NK-92 (cell line): ENCODE measurements around the gene VEPH1.

Source experiments
- DNase-seq: peaks from one replicate; lab custom pipeline; 2025; ENCODE audit not compliant: unreplicated experiment; lab: John Stamatoyannopoulos, UW

The VEPH1 gene

DNA sequence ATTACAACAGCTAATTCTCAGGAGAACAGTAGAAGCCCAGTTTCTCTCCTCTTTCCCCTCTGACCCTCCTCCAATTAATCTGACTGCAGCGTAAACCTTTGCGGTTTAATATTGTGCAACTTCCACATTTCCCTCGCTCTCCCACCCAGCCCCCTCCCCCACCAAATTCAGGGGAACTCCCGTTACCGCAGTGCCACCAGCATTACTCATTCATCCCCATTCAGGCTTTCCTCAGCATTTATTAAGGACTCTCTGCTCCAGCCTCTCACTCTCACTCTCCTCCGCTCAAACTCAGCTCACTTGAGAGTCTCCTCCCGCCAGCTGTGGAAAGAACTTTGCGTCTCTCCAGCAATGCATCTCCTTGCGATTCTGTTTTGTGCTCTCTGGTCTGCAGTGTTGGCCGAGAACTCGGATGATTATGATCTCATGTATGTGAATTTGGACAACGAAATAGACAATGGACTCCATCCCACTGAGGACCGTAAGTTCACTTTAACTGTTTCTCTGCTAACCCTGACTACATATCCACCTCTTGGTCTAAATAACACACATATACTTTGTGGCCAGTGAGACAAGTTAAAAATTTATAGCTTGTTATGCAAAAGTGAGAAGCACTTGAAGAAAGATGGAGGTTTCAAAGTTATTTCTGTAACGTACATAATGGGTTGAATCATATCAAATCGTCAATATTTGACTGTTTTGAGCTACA, 66.5 kb downstream of the VEPH1 start, which contains the start of gene PTX3:
PTX3 (plus strand) TSS at position 268 of the 709 bp plus-strand sequence; CDS start at position 352, 84 bp downstream.
- no peak for DNase-seq

DNA sequence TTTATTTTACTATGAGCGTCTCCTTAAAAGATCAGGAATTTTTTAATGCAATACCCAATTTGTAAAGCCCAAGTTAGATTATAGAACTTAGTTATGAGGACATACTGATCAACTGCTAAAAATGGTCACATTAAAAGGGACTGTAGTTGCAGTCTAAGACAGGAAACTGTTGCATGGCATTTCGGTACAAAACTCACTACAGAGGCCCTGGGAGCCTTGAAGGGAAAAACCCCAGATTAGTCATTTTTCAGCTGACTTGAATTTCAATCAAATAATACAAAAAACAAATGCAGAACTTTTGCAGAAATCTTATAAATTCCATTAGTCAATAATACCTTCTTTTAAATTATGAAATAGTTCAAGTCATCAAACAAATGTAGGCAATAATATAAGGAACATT, 73.5 kb downstream of the VEPH1 start:
- DNase-seq = no peak

DNA sequence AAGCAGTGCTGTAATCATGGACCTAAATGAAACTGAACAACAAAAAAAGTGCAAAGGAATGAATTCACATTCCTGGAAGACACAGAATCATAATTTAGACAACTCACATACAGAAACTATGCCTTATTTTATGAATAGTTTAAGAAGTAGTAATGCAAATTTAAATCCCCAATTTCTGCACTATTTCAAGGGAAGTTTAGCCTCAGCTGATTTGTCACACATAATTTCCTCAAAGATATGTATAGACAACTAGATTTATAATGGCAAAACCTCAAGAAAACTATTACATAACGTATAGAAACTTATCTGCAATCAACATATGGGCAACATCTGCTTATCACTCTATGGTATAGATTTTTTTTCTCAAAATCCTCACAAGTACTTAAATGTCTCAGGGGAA, 74.4 kb downstream of the VEPH1 start:
- no peak for DNase-seq

DNA sequence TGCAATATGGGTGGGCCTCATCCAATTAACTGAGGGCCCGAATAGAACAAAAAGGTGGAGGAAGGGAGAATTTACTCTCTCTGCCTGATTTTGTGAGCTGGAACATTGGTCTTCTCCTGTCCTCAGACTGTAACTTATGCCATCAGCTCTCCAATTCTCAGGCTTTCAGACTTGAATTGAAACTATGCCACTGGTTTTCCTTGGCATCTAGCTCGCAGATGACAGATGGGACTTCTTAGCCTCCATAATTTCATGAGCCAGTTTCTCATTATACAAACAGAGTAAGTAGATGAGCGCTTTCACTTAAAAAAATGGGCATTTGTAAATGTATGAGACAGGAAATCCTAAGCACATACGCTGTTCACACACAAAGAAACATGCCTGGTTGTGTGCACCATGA, 75.3 kb downstream of the VEPH1 start:
- DNase-seq = no peak

DNA sequence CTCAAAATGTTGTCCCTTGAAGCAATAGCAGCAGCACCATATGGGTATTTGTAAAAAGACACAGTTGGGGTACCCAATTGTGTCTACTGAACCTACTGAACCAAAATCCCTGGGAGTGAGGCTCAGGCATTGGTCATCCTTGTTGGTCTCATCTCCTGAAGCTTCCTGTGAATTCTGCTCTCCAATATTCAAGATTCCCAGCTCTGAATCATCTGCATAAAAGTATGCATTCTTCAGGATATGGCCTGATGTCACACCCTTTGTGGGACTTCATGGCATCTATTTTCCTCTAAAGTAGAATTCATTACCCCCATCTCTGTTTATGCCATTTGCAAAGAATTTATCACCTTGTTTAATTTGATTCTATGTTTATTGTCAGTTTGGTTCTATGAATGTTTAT, 79.9 kb downstream of the VEPH1 start:
- DNase-seq = no peak

DNA sequence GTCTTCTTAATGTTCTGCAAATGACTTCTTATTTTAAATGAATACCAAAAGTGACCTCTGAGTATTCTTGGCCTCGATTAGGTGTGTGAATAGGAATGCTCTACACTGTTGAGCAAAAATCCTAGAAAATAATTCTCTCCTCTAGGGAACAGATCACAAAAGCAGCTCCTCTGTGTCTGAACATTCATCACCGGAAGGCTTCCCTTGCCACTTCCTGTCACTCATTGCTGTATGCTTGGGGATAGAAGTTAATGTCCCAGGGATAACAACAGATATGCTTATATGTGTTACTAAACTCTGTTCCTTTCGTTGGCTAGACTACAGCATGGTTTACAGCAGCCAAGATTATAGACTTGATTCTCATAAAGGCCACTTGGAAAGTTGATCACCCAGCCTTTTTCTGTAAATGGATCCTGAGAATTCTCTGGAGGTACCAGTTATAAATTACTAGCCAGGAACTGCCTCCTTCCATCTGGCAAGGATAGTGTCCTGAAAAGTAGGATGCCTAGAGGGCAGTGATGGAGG, 82.5 kb downstream of the VEPH1 start:
- DNase-seq = no peak

DNA sequence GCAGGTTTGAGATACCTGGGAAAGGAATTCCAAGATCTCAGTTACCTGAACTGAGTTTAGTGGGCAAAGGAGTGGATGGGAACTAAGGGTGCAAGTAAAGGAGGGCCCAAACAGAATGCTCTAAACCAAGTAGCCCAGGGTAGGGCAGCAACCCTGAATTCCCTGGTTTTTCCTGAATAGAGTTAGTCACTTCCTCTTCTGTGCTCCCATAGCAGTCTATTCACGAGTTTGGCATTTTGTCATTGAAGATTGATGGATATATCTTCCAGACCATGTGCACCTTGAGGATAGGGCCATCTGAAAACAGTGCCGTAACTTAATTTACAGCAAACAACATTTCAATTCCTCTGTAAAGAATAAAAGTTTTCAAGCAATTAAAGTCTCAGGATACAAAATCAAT, 85.1 kb downstream of the VEPH1 start:
- DNase-seq = no peak

DNA sequence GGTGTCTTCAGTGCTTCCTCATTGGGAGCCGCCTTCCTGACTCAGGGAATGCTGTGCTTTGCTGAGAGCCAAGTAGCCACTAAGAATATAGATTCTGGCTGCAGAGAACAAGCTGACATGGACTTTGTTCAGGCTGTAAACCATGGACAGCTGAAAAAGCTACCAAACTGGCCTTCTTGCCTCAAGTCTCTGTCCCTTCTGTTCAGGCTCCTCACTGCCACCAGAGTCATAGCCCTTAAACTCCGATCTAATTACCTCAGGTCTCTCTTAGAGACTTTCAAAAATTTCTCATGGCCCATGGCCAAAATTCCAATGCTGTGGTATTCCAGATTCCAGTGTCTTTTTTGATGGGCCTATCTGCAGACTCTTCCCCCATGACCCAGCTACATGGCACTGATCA, 86.0 kb downstream of the VEPH1 start:
- no peak for DNase-seq

DNA sequence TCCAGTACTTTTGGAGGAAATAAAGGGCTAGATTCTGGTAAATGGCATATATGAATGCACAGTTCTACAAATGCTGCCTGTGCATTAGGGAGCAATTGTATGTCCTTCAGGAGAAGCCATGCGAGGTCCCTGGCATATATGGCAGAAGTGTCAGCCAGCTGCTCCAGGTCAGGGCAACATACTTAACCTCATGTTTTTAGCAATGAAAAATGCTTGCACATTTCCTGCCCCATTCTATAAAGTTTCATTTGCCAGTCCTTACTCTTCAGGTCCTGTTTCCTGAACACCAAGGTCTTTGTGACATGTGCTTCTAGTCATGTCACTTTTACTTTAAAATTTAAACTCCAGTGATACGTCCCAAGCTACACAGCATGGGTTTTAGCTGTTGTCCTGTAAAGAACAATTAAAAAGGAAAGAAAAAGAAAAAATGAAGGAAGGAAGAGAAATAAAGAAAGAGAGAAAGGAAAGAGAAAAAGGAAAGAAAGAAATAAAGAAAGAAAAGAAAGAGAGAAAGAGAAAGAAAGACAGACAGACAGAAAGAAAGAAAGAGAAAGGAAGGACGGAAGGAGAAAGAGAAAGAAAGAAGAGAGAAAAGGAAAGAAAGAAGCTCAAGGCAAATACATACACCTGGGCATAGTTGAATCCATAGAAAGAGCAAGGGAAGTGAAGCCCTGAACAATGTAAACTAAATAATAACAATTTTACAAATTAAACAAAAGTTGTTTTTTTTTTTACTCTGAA, 86.7 kb downstream of the VEPH1 start:
- DNase-seq = no peak

DNA sequence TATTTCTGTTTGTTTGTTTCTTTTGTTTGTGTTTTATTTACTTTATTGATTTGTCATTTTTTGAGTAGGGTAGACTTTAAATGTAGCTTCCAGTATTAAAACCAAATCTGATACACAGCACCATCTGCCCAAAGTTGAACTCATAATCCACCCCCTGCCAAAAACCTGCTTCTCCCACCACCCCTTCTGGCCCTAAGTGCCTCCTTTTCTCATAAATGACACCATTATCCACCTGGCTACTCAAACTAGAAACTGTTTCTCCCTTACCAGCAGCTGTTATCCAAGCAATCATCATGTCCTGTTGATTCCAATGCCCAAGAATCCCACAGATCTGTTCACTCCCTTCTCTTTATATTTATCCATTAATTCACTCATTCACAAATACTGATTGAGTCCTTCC, 88.4 kb downstream of the VEPH1 start:
- no peak for DNase-seq

DNA sequence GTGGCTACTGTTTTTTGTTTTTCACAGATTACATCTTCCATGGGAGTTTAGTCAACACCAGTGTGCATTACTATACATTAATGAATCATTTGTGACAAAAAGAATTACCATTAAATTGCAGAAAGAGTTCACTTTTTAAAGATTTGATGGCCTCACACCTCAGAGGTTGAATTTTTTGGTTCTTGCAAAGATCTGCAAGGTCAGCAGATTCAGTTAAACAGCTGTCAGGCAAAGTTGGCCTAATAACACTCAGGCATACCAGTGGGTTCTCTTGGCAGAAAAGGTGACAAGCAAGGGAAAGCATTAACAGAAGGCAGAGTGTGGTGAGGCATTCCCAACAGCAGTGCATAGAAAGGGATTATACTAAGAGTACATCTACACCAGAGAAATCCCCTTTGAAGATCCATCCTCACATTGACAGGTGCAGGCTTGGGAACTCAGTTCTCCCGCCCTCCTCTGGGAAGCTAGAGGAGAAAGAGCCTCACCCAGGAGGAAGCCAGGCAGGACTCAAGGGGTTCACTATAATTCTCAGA, 90.8 kb downstream of the VEPH1 start:
- DNase-seq = no peak

DNA sequence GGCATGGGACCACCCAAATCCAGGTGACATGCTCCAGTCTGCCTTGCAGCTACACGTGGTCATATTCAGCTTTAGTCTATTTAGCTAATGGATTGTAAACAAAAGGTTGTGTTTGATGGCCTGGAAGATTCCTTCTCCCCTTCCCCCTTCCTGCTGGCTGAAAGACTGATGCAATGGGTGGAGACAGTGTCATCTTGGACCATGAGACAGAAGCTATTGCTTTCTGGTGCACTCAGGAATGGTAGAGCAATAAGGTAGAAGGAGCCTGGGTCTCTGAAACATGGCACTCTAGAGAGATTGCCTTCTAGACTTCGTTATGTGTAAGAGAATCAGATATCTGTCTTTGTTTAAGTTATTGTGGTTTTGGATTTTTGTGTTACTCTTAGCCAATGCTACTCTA, 92.3 kb downstream of the VEPH1 start:
- no peak for DNase-seq

DNA sequence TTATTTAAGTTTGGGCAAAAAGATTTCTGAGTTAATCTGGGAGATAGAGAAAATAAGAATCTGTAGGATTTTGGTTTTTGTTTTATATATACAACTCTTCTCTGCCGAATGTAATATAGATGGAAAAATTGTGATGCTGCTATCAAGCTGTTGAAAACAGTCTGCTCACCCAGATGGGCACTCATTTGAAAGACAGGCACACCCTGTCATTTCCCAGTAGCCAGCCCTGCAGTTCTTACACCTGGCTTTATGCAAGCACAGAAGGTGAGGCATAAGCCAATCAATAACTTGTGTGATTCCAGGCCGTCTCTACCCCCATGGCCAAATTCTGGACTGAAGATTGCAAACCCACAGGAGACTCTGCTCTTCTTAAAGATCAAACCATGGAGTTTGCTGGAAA, 93.7 kb downstream of the VEPH1 start:
- no peak for DNase-seq

DNA sequence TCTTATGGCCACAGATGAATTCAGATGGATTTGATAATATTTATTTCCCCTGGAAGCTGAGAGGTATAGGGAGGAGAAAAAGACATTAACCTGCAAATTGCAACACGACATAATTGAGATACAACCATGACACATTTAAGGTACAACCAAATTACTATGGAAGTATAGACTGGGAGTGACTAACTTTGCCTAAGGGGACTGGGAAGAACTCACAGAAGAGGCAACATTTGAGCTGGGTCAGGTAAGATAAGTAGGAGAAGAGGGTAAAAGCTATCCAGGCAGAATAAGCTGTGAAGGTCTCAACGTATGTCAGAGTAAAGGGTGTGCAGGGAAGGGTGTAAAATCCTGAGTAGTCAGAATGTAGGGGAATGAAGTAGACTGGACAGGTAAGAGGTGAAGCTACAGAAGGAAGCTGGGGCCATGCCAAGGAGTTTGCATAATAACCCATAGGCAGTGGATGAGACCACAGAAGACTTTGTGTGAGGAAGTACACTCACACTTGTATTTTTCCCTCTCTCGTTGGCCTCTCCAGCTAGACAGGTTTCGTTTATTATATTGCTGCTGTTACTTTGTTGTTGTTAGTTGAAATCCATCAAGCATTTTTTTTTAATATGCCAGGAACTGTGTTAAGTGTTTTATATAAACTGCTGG, 94.6 kb downstream of the VEPH1 start:
- DNase-seq = no peak

DNA sequence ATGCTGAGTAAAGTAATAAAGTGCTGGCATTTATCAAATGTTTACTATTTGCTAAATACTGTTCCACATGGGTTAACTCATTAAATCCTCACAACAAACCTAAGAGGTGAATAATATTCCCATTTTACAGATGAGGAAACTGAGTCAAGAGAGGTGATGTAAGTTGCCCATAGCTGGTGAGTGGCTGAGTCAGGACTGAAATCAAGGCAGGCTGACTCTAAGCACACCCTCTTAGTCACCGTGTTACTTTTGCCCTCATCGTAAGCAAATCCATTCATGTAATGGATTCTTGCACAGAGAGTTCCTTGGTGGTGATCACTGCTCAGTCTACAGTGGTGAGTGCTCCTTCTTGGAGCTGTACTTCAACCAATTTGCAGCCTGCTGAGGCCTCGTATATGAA, 95.4 kb downstream of the VEPH1 start:
- DNase-seq = no peak

DNA sequence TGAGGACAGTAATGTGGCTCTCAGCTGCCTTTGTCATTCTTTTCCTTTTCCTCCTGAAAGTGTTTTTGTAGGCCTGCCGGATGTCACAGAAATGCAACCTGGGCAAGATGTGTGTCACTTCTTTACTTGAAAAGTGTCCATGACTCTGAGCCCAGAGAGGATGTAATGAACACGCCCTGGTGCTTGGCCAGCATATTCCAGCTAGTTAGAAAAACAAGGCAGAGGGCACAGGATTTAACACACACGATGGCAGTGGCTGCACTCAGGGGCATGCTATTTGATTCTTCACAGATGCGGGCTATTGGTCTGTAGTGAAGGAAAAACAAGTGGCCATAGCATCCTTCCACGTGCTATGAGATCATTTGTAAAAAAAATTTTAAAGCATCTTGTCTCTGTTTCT, 96.8 kb downstream of the VEPH1 start:
- DNase-seq = no peak

DNA sequence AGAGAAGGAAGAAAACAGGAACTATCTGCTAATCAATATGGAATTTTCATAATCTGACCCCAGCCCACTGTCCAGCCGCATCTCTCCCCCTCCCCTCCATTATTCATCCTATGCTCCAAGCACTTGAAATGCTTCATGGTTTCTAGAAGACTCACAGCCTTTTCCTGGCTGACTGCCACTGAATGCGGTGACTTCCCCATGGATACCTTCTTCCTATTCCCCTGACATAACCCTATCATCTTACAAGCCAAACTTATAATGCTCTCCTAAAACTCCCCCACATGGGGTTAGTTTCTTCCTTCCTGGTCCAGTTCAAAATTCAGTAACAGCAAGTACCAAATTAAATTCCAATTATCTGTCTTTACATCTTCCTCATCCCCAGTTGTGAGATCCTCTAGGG, 97.8 kb downstream of the VEPH1 start:
- no peak for DNase-seq

DNA sequence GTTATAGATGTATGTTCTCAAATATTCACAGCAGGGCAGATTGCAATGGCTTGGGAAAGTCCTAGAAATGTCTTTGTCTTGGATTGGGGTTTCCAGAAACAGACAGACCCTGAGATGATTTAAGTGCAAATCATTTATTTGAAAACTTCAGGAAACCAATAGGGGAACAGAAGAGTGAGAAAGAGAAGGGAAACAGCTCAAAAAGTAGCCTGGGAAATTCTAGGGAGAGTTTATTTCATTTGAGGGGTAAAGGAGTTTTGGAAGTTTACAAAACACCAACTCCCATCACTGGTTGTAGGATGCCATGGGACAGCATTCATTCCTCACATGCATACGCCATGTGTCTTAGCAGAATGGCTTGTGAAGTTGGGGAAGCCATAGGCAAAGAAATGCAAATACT, 98.8 kb downstream of the VEPH1 start:
- DNase-seq = no peak

DNA sequence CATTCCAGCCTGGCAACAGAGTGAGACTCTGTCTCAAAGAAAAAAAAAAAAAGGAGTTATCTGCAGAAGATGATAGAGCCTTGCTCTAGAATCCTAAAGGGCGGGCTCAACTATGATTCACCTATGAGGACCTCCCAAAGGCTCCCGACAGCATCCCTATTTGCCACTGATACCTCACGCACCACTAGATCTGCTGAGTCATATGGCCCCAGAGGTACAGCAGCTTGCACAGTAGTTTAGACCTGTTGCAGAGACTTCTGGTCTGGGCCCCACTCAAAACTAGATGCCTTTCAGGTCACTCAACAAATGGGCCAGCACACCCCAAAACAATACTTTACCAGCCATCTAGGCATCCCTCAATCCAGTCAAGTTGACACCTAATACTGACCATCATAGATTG, 104.6 kb downstream of the VEPH1 start:
- no peak for DNase-seq

DNA sequence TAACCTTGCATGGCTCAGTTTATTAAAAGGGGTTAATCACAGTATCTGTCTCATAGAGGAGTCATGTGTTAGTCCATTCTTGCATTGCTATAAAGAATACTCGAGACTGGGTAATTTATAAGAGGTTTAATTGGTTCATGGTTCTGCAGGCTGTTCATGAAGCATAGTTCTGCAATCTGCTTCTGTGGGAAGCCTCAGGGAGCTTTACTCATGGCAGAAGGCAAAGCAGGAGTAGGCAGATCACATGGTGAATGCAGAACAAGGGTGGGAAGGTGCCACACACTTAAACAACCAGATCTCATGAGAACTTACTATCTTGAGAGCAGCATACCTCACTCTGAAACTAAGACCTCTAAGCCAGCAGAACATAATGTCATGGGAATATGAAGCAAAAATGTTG, 108.8 kb downstream of the VEPH1 start:
- DNase-seq = no peak

DNA sequence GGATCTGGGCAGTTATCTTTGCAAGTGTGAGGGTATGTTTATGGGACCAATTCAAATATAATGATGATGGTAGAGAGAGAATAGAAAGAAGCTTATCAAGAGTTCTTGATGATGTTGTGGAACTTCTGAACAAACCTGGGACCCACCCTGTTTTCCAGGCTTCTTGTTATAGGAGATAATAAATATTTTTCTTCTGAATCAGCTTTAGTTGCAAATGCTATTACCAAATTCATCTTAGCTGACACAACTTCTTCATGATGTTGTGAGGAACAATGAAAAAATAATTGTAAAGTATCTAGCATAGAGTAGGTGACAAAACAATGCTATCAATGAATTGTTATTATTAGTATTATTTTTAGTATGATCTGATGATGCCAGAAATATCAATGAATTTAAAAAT, 110.1 kb downstream of the VEPH1 start:
- no peak for DNase-seq

DNA sequence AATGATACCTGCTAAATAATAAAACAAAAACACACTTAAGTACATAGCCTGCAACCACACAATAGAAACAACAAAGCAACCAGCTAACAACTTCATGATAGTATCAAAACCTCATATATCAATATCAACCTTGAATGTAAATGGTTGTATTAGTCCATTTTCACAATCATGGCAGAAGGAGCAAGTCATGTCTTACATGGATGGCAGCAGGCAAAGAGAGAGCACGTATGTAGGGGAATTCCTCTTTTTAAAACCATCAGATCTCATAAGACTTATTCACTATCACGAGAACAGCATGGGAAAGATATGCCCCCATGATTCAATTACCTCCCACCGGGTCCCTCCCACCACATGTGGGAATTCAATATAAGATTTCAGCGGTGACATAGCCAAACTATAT, 111.1 kb downstream of the VEPH1 start:
- no peak for DNase-seq
